ENCODE measurements around the gene PTPN20. TPM values are rescaled to one million over a fixed set of nuclear protein-coding genes. Genes with fewer than 3 reads are reported as not detected.

PTPN20 gene
- total RNA-seq, 1 donor from 2014 or later = not detected

DNA sequence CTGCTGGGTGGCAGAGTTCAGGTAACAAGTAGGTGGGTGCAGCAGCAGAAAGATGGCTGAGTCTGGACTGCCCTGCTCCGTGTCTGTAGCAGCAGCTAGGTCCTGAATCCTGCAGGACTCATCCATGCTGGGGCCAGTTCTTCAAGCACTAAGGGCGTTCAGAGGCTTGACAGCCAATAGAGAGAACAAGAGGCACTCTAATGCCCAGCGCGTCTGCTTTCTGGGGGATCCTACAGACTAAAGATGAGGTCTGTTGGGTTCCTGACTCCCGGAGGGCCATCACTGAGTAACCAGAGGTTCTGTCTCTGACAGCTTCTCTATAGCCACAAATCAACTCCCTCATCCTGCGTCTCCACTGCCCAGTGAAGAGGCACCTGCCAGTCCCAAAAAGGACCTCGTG, 125.5 kb downstream of the PTPN20 start:
- no peak for TF ChIP-seq CTCF (conservative IDR thresholded peaks at IDR 0.05)
- H3K27me3 Mint-ChIP-seq = peaks cover 23% of the 10 kb centered on the region
- H3K36me3 Mint-ChIP-seq = no peaks in the 10 kb centered on the region
- no peak overlapping the region for H3K4me3 Mint-ChIP-seq
- H3K4me1 Mint-ChIP-seq (ENCODE audit: unreplicated experiment) = peaks cover 16% of the 10 kb centered on the region
- DNase-seq (ENCODE audit: extremely low spot score, unreplicated experiment) = no peak
- no peak overlapping the region for H3K27ac Mint-ChIP-seq
- H3K9me3 Mint-ChIP-seq = no peaks in the 10 kb centered on the region

DNA sequence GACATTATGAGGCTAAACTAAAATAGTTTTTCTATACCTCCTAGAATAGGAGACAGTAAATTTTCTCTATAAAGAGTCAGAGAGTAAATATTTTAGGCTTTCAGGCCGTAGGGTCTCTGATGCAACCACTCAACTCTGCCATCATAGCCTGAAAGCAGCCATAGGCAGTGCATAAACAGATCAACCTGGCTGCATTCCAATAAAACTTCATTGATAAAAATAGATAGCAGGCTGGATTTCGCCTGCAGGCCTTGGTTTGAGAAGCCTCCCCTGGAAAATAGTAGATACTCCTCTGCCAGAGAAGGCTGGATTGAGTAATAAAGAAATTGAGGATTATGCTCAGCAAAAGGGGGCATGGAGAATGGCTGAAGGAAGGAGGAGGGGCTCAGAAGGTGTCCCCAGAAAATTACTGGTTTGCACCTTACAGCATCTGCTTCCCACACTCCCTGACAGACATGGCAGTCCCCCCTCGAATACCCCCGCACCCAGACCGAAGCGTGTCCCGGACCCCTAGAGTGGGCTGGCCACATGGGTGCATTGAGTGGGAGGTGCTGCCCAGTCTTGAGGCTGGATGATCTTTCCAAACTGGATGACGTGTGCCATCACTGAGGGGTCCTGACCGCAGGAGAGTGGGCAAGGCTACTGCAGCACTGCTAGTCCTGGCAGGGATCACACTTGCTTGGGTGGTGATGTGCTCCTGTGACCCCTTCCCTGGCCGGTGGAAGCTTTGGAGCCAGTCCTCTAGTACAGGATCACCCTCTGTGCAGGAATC, 126.6 kb downstream of the PTPN20 start:
- H3K36me3 Mint-ChIP-seq = no peaks in the 10 kb centered on the region
- H3K9me3 Mint-ChIP-seq = no peaks in the 10 kb centered on the region
- no peak overlapping the region for H3K27ac Mint-ChIP-seq
- peaks cover 16% of the 10 kb centered on the region for H3K4me1 Mint-ChIP-seq (ENCODE audit: unreplicated experiment)
- no peak for DNase-seq (ENCODE audit: extremely low spot score, unreplicated experiment)
- no peak for TF ChIP-seq CTCF (conservative IDR thresholded peaks at IDR 0.05)
- H3K27me3 Mint-ChIP-seq = peaks cover 23% of the 10 kb centered on the region
- no peak overlapping the region for H3K4me3 Mint-ChIP-seq

DNA sequence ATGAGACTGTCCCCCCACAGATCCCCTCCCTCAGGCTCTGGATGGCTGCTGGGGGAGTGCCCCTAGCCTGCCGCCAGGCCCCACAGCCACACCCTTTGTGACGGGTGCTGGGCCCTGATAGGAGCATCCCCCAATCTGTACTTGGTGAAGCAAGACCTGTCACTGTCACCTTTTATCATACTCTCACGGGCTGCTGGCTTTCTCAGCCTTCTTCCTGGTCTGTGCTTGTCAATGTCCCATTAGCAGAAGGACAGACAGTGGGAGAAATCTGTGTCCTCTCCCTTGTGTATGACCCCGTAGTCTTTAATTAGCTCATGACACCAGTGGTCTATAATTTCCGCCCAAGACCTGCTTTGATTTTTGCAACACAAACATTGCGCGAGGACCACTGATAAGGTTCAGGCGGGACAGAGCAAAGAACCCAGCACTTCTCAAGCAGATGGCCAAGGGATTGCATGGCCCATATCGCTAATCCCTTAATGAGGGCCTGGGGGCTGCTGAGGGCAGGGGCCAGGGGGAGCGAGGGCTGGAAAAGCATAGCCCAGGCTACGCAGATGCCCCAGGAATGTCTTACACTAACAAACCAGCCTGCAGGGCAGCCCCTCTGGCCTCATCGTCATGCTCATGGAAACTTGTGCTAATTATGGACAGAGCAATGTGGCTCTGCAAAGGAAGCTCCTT, 127.8 kb downstream of the PTPN20 start:
- H3K27ac Mint-ChIP-seq = no peak overlapping the region
- TF ChIP-seq CTCF (conservative IDR thresholded peaks at IDR 0.05) = no peak
- peaks cover 20% of the 10 kb centered on the region for H3K27me3 Mint-ChIP-seq
- H3K4me1 Mint-ChIP-seq (ENCODE audit: unreplicated experiment) = peaks cover 16% of the 10 kb centered on the region
- no peaks in the 10 kb centered on the region for H3K36me3 Mint-ChIP-seq
- no peak for DNase-seq (ENCODE audit: extremely low spot score, unreplicated experiment)
- no peaks in the 10 kb centered on the region for H3K9me3 Mint-ChIP-seq
- H3K4me3 Mint-ChIP-seq = no peak overlapping the region

GRCh38 chr10:47039562-47039913, 128.3 kb downstream of the PTPN20 start:
- TF ChIP-seq CTCF (conservative IDR thresholded peaks at IDR 0.05) = no peak
- H3K27ac Mint-ChIP-seq = no peak overlapping the region
- H3K4me1 Mint-ChIP-seq (ENCODE audit: unreplicated experiment) = peaks cover 13% of the 10 kb centered on the region
- H3K36me3 Mint-ChIP-seq = no peaks in the 10 kb centered on the region
- no peak overlapping the region for H3K4me3 Mint-ChIP-seq
- no peaks in the 10 kb centered on the region for H3K9me3 Mint-ChIP-seq
- no peak for DNase-seq (ENCODE audit: extremely low spot score, unreplicated experiment)
- H3K27me3 Mint-ChIP-seq = peaks cover 19% of the 10 kb centered on the region

GRCh38 chr10:47040041-47040491, 128.8 kb downstream of the PTPN20 start:
- TF ChIP-seq CTCF (conservative IDR thresholded peaks at IDR 0.05) = no peak
- Mint-ChIP-seq H3K9me3 (no peaks in the 10 kb centered on the region), H3K4me1 (ENCODE audit: unreplicated experiment) (peaks cover 12% of the 10 kb centered on the region), H3K4me3 (no peak overlapping the region), H3K27me3 (peaks cover 19% of the 10 kb centered on the region), H3K36me3 (no peaks in the 10 kb centered on the region), H3K27ac (no peak overlapping the region)
- no peak for DNase-seq (ENCODE audit: extremely low spot score, unreplicated experiment)
